Hepatocyte (in vitro differentiated cells): ENCODE results near the gene SEPTIN8. TPM values are rescaled to one million over a fixed set of nuclear protein-coding genes. Genes with fewer than 3 reads are reported as not detected.

Source experiments
- DNase-seq: peaks from one replicate; pipeline ENCODE4 v3.0.0-alpha.2; 2016; ENCODE audit warnings: low spot score
- H2AFZ ChIP-seq: fragments of 200-600 bp; sonication (generic); 2 replicates; pipeline ENCODE4 v1.6.0; 2016; ENCODE audit warnings: antibody characterized with exemption, mild to moderate bottlenecking
- H3K27ac ChIP-seq: fragments of 200-600 bp; sonication (generic); 2 replicates; pipeline ENCODE4 v1.5.1; 2016; ENCODE audit warnings: mild to moderate bottlenecking
- H3K27me3 ChIP-seq: fragments of 200-600 bp; sonication (generic); 2 replicates; pipeline ENCODE4 v1.6.1; 2016
- H3K36me3 ChIP-seq: fragments of 200-600 bp; sonication (generic); replicated peaks from 2 replicates; pipeline ENCODE4 v1.5.1; 2016; ENCODE audit warnings: low read depth; ENCODE audit not compliant: insufficient read depth
- H3K4me1 ChIP-seq: fragments of 200-600 bp; sonication (generic); 2 replicates; pipeline ENCODE4 v1.5.1; 2016; ENCODE audit warnings: mild to moderate bottlenecking, moderate library complexity; ENCODE audit not compliant: insufficient read depth
- H3K4me2 ChIP-seq: fragments of 200-600 bp; sonication (generic); 2 replicates; pipeline ENCODE4 v1.6.0; 2016
- H3K4me3 ChIP-seq: fragments of 200-600 bp; sonication (generic); 2 replicates; pipeline ENCODE4 v1.5.1; 2016; ENCODE audit warnings: mild to moderate bottlenecking
- H3K79me2 ChIP-seq: fragments of 200-600 bp; sonication (generic); 2 replicates; pipeline ENCODE4 v1.6.0; 2017; ENCODE audit warnings: mild to moderate bottlenecking
- H3K9me2 ChIP-seq: fragments of 200-600 bp; sonication (generic); replicated peaks from 2 replicates; pipeline ENCODE4 v1.6.0; 2017; ENCODE audit warnings: mild to moderate bottlenecking; ENCODE audit not compliant: insufficient read depth
- H3K9me3 ChIP-seq: fragments of 200-600 bp; sonication (generic); 2 replicates; pipeline ENCODE4 v1.5.1; 2016; ENCODE audit warnings: low read depth, mild to moderate bottlenecking
- H4K20me1 ChIP-seq: fragments of 200-600 bp; sonication (generic); 2 replicates; pipeline ENCODE4 v1.6.0; 2016; ENCODE audit warnings: mild to moderate bottlenecking; ENCODE audit not compliant: insufficient read depth, poor library complexity, severe bottlenecking
- EZH2 ChIP-seq: fragments of 200-600 bp; sonication (generic); IDR thresholded peaks from 2 replicates; pipeline ENCODE4 v1.6.1; 2016; ENCODE audit warnings: antibody characterized with exemption, mild to moderate bottlenecking, borderline replicate concordance
- EZH2phosphoT487 ChIP-seq: fragments of 200-600 bp; sonication (generic); IDR thresholded peaks from one replicate; pipeline ENCODE4 v1.6.1; 2018; ENCODE audit warnings: antibody characterized with exemption, mild to moderate bottlenecking, low read depth, moderate library complexity; ENCODE audit not compliant: unreplicated experiment, severe bottlenecking
- WGBS: methylation state at CpG from one replicate; pipeline ENCODE4 v1.1.6; 2016; ENCODE audit warnings: low lambda C conversion rate; ENCODE audit errors: missing lambda C conversion rate; 5-methylcytosine and 5-hydroxymethylcytosine counted together
- polyA plus RNA-seq: library from polyadenylated mRNA; unstranded; fragments of >200 nt; fragmentation: Nextera tagmentation; extraction: Ambion mirVana; gene quantifications from 2 replicates; pipeline ENCODE4 v1.2.1, GENCODE V29; 2016
- total RNA-seq: library from RNA; depleted of rRNA; stranded (reverse); fragments of >200 nt; gene quantifications from 2 replicates; pipeline ENCODE4 v1.2.3, GENCODE V29; 2014

The SEPTIN8 gene
- total and polyA plus RNA-seq, 2 experiments from 2014 or later, result 18.7 to 41.9 TPM

GRCh38 chr5:132704875-132705274 is 72.2 kb downstream of the SEPTIN8 start:
- Histone ChIP-seq H3K36me3 (no peaks in the 10 kb centered on the region), H3K79me2 (no peaks in the 10 kb centered on the region), H4K20me1 (no peaks in the 10 kb centered on the region), H2AFZ (no peak overlapping the region), H3K4me2 (no peak overlapping the region), H3K27me3 (no peaks in the 10 kb centered on the region), H3K9me3 (no peaks in the 10 kb centered on the region), H3K9me2 (no peaks in the 10 kb centered on the region), H3K4me3 (no peak overlapping the region), H3K4me1 (no peaks in the 10 kb centered on the region), H3K27ac (no peak overlapping the region)
- 96% methylated on average over 1 of the region's 1 CpG for WGBS
- no peak for DNase-seq
- no peak for TF ChIP-seq EZH2
- no peak for TF ChIP-seq EZH2phosphoT487

Other genes starting within 250 kb of the SEPTIN8 start
- not detected in 2 replicates for gene IL5, start 233.7 kb downstream of the SEPTIN8 start, total RNA-seq
- gene IL5, start 233.7 kb downstream of the SEPTIN8 start, polyA plus RNA-seq, result not detected in 2 replicates
- 28.1 and 33.4 TPM in 2 replicates for gene RAD50, start 220.3 kb downstream of the SEPTIN8 start, total RNA-seq
- gene RAD50, start 220.3 kb downstream of the SEPTIN8 start, polyA plus RNA-seq, result 27.0 and 34.3 TPM in 2 replicates
- gene IL13, start 119.1 kb downstream of the SEPTIN8 start, total RNA-seq, result not detected in 2 replicates
- not detected in 2 replicates for gene IL13, start 119.1 kb downstream of the SEPTIN8 start, polyA plus RNA-seq
- not detected in 2 replicates for gene IL4, start 103.2 kb downstream of the SEPTIN8 start, total RNA-seq
- gene IL4, start 103.2 kb downstream of the SEPTIN8 start, polyA plus RNA-seq, result not detected in 2 replicates
- gene KIF3A, start 39.7 kb downstream of the SEPTIN8 start, total RNA-seq, result 7.0 and 9.2 TPM in 2 replicates
- gene KIF3A, start 39.7 kb downstream of the SEPTIN8 start, polyA plus RNA-seq, result 12.6 and 13.7 TPM in 2 replicates
- 1.2 and 1.4 TPM in 2 replicates for gene CCNI2, start 29.8 kb downstream of the SEPTIN8 start, total RNA-seq
- gene CCNI2, start 29.8 kb downstream of the SEPTIN8 start, polyA plus RNA-seq, result 1.8 and 4.6 TPM in 2 replicates
- gene SOWAHA, start 36.1 kb upstream of the SEPTIN8 start, total RNA-seq, result 11.4 and 14.4 TPM in 2 replicates
- 3.1 and 6.8 TPM in 2 replicates for gene SOWAHA, start 36.1 kb upstream of the SEPTIN8 start, polyA plus RNA-seq
- gene SHROOM1, start 53.4 kb upstream of the SEPTIN8 start, total RNA-seq, result 8.5 and 10.0 TPM in 2 replicates
- gene SHROOM1, start 53.4 kb upstream of the SEPTIN8 start, polyA plus RNA-seq, result 17.8 and 19.2 TPM in 2 replicates
- 0.76 and 1.7 TPM in 2 replicates for gene GDF9, start 89.2 kb upstream of the SEPTIN8 start, total RNA-seq
- 2.2 and 4.1 TPM in 2 replicates for gene GDF9, start 89.2 kb upstream of the SEPTIN8 start, polyA plus RNA-seq
- gene UQCRQ, start 89.4 kb upstream of the SEPTIN8 start, total RNA-seq, result 146 and 174 TPM in 2 replicates
- gene UQCRQ, start 89.4 kb upstream of the SEPTIN8 start, polyA plus RNA-seq, result 1,138 and 1,156 TPM in 2 replicates
- 19.2 and 22.6 TPM in 2 replicates for gene LEAP2, start 96.4 kb upstream of the SEPTIN8 start, total RNA-seq
- 30.5 and 36.3 TPM in 2 replicates for gene LEAP2, start 96.4 kb upstream of the SEPTIN8 start, polyA plus RNA-seq
- 78.9 and 92.9 TPM in 2 replicates for gene AFF4, start 186.4 kb upstream of the SEPTIN8 start, total RNA-seq
- 44.0 and 46.2 TPM in 2 replicates for gene AFF4, start 186.4 kb upstream of the SEPTIN8 start, polyA plus RNA-seq
- 29.1 and 33.0 TPM in 2 replicates for gene ZCCHC10, start 249.3 kb upstream of the SEPTIN8 start, total RNA-seq
- gene ZCCHC10, start 249.3 kb upstream of the SEPTIN8 start, polyA plus RNA-seq, result 29.4 and 30.7 TPM in 2 replicates